ENCODE measurements around the gene FADS1.

GRCh38 chr11:61806785-61807184 is 10.0 kb downstream of the FADS1 start:
- TF ChIP-seq CTCF (IDR thresholded peaks at IDR 0.05) (no peak), POLR2A (IDR thresholded peaks at IDR 0.05) (no peak)

Data from testis (tissue), 2 donors.